ENCODE measurements around the gene CHST8. TPM values are rescaled to one million over a fixed set of nuclear protein-coding genes. Genes with fewer than 3 reads are reported as not detected.

Gene CHST8
- total RNA-seq, 1 donor from 2014 or later = not detected

- H3K4me3 ChIP-seq (ENCODE audit: insufficient read depth, low read depth, low read length) = no peak overlapping the region
- no peaks in the 10 kb centered on the region for H3K27me3 ChIP-seq (ENCODE audit: insufficient read depth, low read length)
- TF ChIP-seq EZH2 (IDR thresholded peaks at IDR 0.05; ENCODE audit: insufficient read depth, low read length) (no peak), CTCF (IDR thresholded peaks at IDR 0.05; ENCODE audit: insufficient read depth, low read depth, low read length) (no peak)
- no peak overlapping the region for H2AFZ ChIP-seq (ENCODE audit: low read depth, low read length)
- H3K36me3 ChIP-seq (ENCODE audit: insufficient read depth, low read length) = no peaks in the 10 kb centered on the region
- FAIRE-seq (no peak), DNase-seq (ENCODE audit: low read depth) (no peak)
- peaks cover 4% of the 10 kb centered on the region for H3K9me3 Mint-ChIP-seq (ENCODE audit: unreplicated experiment)
- no peaks in the 10 kb centered on the region for H3K9me3 ChIP-seq (ENCODE audit: insufficient read depth, low read depth, low read length)
- no peak overlapping the region for H3K4me2 ChIP-seq (ENCODE audit: low read length)
- H3K27me3 Mint-ChIP-seq (ENCODE audit: low read depth, unreplicated experiment) = peaks cover 17% of the 10 kb centered on the region
- H3K27ac ChIP-seq (ENCODE audit: low read depth, low read length) = no peak overlapping the region
- no peak overlapping the region for H3K4me3 Mint-ChIP-seq (ENCODE audit: unreplicated experiment)
- H3K27ac Mint-ChIP-seq (ENCODE audit: unreplicated experiment) = no peak overlapping the region
- no peaks in the 10 kb centered on the region for H3K36me3 Mint-ChIP-seq (ENCODE audit: low read depth, unreplicated experiment)
- no peaks in the 10 kb centered on the region for H4K20me1 ChIP-seq (ENCODE audit: insufficient read depth, low read length)
- H3K79me2 ChIP-seq (ENCODE audit: insufficient read depth, low read length) = no peaks in the 10 kb centered on the region
- H3K4me1 ChIP-seq (ENCODE audit: insufficient read depth, low read length) = peaks cover 19% of the 10 kb centered on the region
- peaks cover 19% of the 10 kb centered on the region for H3K4me1 Mint-ChIP-seq (ENCODE audit: low read depth, unreplicated experiment)
- no peak overlapping the region for H3K9ac ChIP-seq (ENCODE audit: low read length)
These were observed 167.6 kb downstream of the CHST8 start for GRCh38 chr19:33789344-33789743.

GRCh38 chr19:33794683-33795369, 173.1 kb downstream of the CHST8 start:
- Histone ChIP-seq H3K36me3 (ENCODE audit: insufficient read depth, low read length) (peaks cover 2% of the 10 kb centered on the region), H3K27me3 (ENCODE audit: insufficient read depth, low read length) (no peaks in the 10 kb centered on the region), H2AFZ (ENCODE audit: low read depth, low read length) (peak overlapping the region; percentile 57), H3K9ac (ENCODE audit: low read length) (peak overlapping the region; percentile 87), H3K4me1 (ENCODE audit: insufficient read depth, low read length) (peaks cover 15% of the 10 kb centered on the region), H4K20me1 (ENCODE audit: insufficient read depth, low read length) (peaks cover 16% of the 10 kb centered on the region), H3K4me3 (ENCODE audit: insufficient read depth, low read depth, low read length) (peak overlapping the region; percentile 63), H3K79me2 (ENCODE audit: insufficient read depth, low read length) (peaks cover 21% of the 10 kb centered on the region), H3K4me2 (ENCODE audit: low read length) (peak overlapping the region; percentile 88), H3K9me3 (ENCODE audit: insufficient read depth, low read depth, low read length) (no peaks in the 10 kb centered on the region), H3K27ac (ENCODE audit: low read depth, low read length) (peak overlapping the region; percentile 87)
- H3K36me3 Mint-ChIP-seq (ENCODE audit: low read depth, unreplicated experiment) = no peaks in the 10 kb centered on the region
- H3K27me3 Mint-ChIP-seq (ENCODE audit: low read depth, unreplicated experiment) = peaks cover 7% of the 10 kb centered on the region
- peak overlapping the region; percentile 78 for H3K27ac Mint-ChIP-seq (ENCODE audit: unreplicated experiment)
- peak overlapping the region; percentile 83 for H3K4me3 Mint-ChIP-seq (ENCODE audit: unreplicated experiment)
- peaks cover 17% of the 10 kb centered on the region for H3K4me1 Mint-ChIP-seq (ENCODE audit: low read depth, unreplicated experiment)
- no peak for FAIRE-seq
- TF ChIP-seq CTCF (IDR thresholded peaks at IDR 0.05; ENCODE audit: insufficient read depth, low read depth, low read length) (no peak), EZH2 (IDR thresholded peaks at IDR 0.05; ENCODE audit: insufficient read depth, low read length) (no peak)
- no peak for DNase-seq (ENCODE audit: low read depth)
- no peaks in the 10 kb centered on the region for H3K9me3 Mint-ChIP-seq (ENCODE audit: unreplicated experiment)
